Measurements from ENCODE around the gene DUSP18.
A peak's percentile ranks its signal among the peaks of the same experiment; 100 is the strongest.
"Not testable (repeated sequence)": the region's sequence is repeated elsewhere in the genome, so short reads cannot be mapped to it uniquely, and the experiment has no call there.

The DUSP18 gene

DNA sequence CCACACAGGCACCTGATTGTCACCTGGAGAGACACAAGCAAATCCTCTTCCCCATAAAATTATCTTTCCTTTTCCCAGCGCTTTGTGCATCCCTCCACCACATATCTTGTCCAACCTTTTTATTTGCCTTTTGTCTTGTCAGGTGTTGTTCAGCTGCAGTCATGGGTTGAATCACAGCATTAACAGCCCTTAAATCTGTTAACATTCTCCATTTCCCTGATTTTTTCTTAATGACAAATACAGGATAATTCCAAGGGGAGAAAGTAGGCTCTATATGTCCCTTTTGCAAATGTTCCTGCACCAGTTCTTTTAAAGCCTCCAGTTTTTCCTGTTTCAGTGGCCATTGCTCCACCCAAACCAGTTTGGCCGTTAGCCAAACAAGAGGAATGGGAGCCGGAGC, 8.9 kb upstream of the DUSP18 start:
- not testable (repeated sequence) for DNase-seq

DNA sequence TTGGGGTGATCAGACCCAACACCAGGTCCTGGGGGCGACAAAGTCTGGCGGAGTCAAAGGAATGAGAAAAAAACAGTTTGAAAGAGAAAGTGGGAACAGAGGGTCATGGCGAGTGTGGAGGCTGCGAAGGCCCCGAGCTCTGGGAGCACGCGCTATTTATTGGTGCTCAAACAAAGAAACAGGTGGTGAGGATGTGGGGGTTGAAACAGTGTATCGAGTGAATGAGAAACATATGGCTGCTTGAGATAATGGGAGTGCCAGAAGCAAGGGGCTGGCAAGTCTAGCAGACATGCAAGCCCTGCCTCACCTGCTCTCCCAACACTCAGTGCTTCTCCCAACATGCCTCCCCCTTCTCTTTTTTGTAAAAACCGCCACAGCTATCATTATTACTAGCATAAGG, 7.8 kb upstream of the DUSP18 start:
- no peak for DNase-seq

DNA sequence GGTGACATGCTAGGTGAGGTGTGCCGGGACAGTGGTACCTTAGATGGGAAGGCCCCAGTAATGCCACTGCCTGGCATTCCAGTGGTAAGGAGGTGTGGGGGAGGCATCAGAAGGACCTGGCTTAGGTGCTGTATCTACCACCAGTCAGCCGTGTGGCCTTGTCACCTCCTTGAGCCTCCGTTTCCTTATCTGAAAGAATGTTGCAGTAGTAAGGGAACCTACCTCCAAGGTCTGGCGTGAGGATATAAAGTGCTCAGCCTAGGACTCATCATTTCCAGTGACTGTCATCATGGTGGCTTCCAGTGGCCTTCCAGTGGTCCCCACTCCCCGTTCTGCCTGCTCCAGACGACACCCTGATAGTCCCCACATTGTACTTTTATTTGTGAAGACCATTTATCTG, 6.8 kb upstream of the DUSP18 start:
- no peak for DNase-seq

DNA sequence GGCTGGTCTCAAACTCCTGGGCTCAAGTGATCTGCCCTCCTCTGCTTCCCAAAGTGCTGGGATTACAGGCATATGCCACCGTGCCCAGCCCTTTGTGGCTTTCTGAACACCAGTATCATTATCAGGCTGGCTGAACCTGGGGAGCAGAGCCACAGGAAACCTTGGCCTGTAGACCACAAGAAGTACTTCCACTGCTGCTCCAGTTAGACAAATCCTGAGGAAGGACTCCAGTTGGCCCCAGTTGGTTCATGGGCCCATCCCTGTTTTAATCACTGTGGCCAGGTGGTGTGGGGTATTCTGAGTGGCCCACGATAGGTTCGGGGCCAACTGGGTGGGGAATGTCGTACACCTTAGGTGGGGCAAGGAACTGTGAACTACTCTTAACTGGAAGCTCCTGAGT, 5.5 kb upstream of the DUSP18 start:
- no peak for DNase-seq

DNA sequence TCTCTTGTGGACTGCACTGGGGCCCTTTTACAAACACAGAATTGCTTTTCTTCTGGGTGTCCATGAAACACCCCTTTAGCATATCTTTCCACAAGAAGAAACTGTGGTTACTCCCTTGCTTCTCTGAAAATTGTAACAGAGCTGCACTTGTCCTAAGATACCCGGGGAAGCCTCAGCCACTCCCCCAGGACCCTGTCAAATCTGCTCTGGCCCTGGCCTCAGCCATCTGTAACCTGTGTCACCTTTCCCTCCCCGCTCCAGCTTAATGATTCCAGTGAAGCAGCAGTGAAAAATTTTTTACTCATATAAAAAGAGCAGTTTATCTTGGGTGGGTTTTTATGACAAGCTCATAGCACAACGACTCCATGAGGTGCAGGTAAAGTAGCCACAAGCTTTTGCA, 3.4 kb upstream of the DUSP18 start:
- no peak for DNase-seq

DNA sequence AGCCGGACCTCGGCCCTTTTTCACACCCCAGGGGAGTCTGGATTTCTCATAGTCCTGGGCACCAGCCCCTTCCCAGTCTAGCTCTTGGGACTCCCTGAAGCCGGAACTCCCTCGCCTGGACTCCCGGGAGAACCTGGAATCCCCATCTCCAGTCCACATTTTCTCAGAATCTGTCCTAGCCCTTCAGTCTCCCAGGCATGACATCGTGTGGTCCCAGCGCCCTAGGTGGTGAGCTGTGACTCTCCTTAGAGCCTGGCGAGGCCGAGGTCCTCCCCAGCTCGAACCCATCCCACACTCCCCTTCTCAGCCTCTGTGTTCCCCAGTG, 673 bp upstream of the DUSP18 start:
- DNase-seq: no peak

DNA sequence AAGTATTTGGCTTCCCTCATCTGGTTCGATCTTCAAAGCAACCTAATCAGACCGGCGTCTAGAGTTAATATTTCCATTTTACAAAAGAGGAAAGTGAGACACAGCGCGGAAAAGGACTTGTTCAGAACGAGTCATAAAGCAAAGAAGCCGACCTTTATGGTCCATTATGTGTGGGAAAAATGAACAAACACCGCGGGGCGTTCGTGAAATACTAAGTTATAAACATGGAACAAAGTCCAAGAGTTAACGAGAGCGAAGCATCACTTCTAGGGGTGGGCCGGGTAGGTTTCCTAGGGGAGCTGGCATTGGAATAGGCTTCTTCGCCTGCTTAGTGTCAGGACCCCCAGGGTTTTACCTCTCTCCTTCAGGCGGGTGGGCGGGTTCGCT, 575 bp downstream of the DUSP18 start:
- peak; percentile 30 for DNase-seq

DNA sequence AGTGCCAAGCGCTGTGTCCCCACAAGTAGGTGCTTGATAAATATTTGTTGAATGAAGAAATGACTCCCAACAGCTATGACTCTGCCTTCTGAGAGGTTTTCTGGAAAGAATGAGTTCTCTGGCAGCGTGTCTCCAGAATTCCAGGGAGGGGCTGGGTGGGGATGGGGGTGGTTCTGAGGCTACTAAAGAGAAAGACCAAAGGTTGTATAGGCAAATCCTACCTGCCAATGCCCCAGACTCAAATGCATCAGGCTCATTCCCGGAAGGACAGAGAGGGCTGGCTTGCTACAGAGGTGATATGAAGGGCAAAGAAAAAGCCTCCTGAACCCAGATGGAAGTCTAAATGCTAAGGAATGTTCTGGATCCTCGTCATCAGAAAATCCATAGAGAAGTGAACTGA, 1.9 kb downstream of the DUSP18 start:
- DNase-seq: no peak

DNA sequence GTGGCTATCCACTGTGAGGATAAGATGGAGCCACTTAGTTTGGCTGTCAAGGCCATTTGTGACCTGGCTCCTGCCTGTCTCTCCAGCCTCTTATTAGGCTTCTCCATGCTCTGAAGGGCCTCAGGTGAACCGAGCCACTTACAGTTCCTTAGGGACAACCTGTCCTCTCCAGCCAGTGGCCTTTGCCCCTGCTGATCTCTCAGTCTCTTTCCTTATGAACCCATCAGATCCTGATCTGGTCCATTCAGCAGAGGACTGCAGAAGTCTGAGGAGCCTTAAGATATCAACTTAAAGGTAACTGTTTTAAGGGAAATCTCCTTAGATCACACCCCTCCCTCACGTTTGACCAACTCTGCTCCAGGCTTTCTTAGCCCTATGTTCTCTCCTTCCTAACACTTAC, 2.4 kb downstream of the DUSP18 start:
- DNase-seq: no peak

DNA sequence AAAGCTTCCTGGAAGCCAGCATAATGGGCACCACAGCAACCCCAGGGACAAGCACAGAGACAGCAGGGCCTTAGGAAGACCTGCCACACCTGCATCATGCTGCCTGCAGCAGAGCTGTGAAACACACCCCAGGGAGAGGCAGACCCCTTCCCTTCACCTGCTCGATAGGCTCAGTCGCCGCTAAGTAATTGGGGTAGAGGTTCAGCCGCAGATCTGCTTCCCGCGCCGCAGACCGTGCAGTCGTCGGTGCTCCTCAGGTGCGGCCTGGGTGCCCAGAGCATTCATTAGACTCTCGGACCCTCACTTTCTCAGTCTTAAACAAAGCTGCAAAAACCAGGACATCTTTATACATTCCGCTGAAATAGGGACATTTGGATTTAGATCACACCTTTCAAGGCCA, 2.9 kb downstream of the DUSP18 start:
- DNase-seq: no peak

DNA sequence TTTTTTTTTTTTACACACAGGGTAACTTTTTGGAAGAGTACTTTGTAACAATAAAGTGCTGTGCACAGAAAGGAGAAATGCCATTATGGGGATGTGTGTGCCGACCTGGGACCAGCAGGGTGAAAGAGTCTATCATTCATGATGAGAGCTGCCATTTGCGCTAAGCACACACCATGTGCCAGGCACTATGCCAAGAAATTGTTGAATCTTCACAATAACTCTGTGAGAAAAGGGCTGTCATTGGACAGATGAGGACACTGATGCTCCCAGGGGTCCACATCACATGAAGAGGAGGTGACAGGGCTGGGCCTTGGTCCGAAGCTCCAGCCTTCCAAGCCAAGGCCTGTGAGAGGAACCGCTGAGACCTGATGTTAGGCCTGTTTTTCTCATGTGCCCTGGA, 5.6 kb downstream of the DUSP18 start:
- no peak for DNase-seq

DNA sequence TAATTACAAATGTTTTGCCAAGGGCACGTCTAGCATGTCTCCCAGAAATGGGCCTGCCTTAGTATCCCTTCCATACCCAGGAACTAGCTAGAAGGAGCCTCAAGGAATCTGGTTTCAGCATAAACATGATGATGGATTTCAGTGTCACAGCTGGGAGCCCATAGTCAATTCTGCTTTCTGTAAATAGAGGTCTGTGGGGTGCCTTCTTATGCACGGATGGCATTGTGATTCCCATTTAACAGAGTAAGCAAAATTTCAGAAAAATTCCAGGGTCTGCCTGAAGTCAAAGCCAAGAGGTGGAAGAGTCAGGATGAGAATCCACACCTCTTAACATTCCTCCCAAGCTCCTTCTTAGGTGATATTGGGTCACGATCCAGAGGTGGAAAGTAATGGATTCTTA, 12.1 kb downstream of the DUSP18 start:
- DNase-seq: no peak

DNA sequence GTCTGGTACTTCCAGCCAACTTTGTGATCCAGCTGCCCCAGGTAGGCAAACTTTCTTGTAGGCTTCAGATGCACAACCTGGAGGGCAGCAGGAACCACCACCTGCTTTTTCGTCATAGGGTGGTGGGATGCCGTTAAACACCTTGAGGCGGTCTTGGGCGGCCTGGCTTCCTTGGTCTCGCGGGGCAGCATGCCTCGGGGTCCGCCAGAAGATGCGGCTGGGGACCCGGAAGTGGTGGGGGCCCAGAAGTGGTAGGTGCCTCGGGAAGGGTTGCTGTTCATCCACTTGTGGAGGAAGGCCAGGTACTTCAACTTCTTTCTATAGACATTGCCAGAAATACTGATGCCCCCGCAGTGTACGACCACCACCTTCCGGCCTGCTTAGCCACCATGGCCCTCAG, 13.3 kb downstream of the DUSP18 start:
- DNase-seq: no peak

DNA sequence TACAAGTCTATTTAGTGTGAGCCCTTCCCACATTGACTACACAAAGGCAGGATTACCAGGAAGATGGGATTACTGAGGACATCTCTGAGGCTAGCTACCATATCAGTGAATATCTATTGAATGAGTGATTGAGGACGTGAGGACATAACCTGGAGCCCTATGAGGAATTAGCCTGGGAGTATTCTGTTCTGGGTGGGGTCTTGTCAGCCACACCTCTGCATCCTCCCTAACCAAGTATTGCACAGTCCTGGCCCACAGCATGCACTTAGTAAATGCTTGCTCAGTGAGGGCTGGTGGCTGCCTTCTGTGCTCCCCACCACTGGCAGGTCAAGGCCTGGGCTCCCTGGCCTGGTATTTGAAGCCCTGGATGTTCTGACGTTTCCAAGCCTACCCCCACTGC, 14.8 kb downstream of the DUSP18 start:
- no peak for DNase-seq

DNA sequence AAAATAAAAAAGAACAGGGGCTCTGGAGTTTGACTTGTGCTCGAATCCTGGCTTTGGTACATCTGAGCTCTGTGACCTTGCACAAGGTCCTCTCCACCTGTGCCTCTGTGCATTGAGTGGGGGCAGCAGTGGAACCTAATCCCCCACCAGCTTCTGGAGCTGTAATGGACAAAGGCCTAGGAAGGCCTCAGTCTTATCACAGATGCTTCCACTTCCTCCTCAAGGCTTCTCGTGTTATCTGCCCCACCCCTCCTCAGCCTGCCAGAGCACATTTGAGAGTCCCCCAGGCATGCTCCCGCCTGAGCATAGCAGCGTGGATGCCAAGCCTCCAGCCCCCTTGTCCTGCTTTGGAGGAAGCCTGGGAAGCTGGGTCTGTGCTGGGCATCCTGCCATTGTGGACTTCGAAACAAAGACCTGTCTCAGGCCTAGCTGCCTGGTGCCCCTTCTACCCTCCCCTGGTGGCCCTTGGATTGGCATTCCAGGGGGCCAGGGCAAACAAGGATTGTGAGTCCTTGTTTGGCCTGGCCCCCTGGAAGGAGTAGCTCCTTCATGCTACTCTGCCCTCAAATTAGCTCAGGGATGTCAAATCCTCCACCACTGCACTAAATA, 17.1 kb downstream of the DUSP18 start:
- DNase-seq: no peak

DNA sequence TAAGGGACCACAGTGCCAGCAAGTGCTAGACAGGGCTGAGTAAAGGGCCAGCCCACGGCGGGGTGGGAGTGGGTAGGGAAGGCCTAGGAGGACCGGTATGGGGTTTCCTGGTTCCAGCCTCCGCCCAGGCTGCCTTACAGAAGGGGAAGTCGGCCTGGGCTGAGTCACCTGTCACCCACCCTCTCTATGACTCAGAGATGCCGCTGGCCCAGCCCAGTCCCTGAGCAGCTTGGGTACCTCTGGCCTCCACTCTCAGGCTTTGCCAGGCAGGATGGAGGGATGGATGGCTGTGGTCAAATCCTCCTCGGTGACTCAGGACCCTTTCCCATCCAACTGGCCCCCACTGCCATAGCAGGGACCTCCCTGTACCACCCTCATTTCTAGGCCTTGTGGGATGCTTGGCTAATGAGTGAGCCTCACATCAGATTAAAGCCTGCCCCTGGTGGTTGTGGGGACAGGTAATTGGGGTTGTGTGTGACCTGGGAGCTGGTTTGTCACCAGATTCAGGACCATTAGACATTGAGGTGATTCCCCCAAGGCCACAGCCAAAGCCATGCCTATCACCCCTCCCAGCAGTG, 18.2 kb downstream of the DUSP18 start:
- peak; percentile 84 for DNase-seq

DNA sequence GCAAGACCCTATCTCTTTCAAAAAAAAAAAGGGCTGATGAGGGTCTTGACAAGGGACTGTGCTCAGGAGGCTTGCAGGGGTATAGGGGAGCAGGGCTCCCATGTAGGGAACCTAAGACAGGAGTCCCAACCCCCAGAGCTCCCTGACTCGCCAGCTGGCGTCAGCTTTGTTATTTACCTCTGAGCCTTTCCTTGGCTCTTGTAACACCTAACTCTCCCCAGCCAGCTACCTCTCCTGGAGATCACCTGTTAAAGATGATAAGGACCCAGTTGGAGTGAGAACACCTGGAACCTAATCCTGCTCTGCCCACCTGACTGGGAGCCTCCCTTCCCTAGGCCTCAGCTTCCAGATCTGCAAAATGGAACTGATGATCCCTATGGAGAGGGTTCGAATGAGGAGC, 18.9 kb downstream of the DUSP18 start:
- DNase-seq: no peak

DNA sequence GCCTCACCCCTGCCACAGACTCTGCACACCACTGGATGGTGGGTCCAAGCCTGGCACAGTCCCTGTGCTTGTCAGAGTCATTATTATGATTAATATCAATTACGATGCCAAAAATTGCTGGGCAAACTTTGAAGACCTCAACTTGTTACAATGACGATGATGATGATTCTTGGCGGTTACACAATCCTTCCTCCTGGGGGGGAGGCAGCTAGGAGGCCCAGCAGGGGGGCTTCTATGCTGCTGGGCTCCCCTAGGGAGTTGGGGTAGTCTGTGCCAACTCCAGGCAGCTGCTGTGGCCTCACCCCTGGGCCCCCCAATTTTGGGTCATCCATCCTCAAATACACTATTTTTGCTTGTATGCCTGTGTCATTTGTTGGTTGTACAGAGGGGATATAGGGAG, 20.1 kb downstream of the DUSP18 start:
- DNase-seq: no peak

DNA sequence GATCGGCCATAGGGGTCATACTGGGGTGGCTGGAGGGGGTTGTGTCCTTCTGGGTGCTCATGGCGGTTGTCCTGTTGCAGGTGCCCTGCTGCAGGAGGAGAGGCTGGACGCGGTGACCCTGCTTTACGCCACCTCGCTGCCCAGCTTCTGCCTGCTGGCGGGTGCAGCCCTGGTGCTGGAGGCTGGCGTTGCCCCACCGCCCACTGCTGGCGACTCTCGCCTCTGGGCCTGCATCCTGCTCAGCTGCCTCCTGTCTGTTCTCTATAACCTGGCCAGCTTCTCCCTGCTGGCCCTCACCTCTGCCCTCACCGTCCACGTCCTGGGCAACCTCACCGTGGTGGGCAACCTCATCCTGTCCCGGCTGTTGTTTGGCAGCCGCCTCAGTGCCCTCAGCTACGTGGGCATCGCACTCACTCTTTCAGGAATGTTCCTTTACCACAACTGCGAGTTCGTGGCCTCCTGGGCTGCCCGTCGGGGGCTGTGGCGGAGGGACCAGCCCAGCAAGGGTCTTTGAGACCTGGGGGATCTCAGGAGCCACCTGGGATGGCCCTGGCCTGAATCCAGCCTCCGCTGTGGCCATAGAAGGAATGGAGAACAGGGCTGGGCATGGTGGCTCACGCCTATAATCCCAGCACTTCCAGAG, 21.0 kb downstream of the DUSP18 start:
- no peak for DNase-seq

DNA sequence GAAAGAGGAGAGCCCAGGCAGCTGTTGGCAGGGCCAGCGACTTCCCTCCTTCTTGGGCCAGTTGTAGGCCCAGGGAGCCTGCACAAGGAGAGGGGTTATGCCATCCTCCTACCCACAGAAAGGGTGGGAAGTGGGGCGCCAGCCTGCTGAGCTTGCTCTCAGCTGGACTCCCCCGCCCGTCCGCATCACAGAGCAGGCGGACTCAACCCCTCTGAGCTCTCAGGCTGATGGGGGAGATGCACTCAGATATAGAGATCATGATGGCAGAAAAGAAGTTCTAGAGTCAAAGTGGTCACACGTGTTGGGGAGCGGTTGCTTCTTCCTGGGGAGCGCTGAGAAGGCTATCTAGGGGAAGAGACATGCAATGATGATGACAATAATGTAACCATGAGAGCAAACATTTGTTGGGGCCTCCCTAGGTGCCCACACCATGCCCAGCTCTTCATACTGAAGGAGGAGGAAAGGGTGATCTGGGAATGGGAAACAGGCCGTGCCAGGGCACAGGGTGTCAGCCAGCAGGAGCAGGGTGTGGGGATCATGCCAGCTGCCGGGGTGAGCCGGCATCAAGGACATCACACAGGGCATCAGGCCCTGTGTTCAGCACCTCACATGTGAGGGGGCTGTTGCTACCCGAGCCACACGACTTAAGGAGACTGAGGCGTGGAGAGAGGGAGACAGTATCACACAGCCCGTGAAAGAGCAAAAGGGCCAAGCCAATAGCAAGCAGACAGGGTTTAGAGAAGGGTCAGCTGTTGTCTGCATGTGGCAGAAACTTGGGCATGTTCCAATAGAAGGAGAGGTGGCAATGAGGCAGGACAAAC, 24.4 kb downstream of the DUSP18 start:
- DNase-seq: no peak

DNA sequence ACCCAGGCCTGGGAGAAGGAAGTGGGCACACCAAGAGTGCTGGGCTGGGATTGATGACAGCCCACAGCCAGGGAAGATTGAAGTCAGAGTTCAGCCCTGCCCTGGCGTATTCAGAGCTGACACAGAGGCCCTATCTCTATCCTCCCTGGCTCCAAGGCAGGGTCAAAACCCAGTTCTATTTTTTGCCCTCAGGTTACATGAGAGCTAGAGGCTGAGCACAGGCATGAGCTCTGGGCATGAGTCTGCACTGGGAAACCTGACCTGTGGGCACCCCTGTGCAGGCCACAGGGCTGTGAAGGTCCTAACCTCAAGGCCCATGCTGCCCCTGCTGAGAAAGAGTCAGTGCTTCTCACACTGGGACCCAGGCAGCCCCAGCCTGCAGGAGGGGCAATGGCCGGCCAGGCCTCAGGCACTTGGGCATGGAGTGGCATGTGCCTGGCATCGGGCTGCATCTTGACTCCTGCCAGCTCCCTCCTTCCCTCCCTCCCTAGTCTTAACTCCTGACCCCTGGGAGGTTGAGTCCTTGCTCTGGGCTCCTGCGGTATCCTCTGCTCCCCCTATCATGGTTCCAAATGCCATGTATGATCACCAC, 26.7 kb downstream of the DUSP18 start:
- DNase-seq: no peak

DNA sequence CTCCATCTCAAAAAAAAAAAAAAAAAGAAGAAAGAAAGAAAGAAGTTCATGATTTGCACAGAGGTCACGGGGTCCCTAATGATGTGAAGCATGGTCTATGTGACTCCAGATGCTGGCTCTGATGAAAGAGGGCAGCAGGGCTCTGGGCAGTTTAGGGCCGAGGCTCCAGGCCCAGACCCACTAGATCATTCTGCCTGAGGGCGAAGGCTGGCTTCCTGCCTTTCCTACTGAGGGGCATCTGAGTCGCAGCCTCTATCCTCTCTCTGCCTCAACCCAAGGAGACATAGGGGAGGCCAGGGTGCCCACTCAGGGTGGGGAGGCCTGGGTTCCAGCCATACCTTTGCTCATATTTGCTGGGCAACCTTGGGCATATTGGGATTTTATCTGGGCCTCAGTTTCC, 27.3 kb downstream of the DUSP18 start:
- DNase-seq: no peak

DNA sequence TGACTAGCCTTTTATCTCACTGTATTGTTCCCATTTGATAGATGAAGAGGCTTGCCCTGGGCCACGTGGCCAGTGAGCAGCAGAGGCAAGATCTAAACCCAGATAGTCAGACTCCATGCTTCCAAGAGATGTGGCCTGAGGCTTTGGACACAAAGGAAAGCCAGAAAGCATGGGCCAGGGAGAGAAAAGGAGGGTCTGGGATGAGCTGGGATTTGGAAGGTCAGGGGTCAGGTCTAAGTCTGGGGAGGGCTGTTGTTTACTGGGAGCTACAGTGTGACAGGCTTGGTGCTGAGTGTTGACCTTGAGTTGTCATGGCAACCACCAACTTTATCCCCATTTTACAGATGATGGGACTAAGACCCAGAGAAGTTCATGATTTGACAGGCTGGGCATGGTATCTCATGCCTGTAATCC, 30.0 kb downstream of the DUSP18 start:
- DNase-seq: no peak

Data from activated CD8-positive, alpha-beta memory T cell treated with anti-CD3 and anti-CD28 coated beads, Interleukin-2, amount 50 U/mL, for 4 hours (primary cell).